Measurements from ENCODE around the gene PGGHG.
"Not testable (repeated sequence)": the region's sequence is repeated elsewhere in the genome, so short reads cannot be mapped to it uniquely, and the experiment has no call there.

PGGHG gene

GRCh38 chr11:304061-304506 is 15.2 kb downstream of the PGGHG start:
- DNase-seq (ENCODE audit: low spot score) = no peak
- in situ Hi-C loops (cut with MboI; ENCODE audit: low sequenced_read_pairs, unreplicated experiment) = no loop called here
- no peak for TF ChIP-seq CTCF (IDR thresholded peaks at IDR 0.05; ENCODE audit: borderline replicate concordance, control extremely low read depth, extremely low read depth, insufficient read depth, missing control alignments)

GRCh38 chr11:304915-305843 is 16.3 kb downstream of the PGGHG start:
- peak; percentile 62 for TF ChIP-seq CTCF (IDR thresholded peaks at IDR 0.05; ENCODE audit: borderline replicate concordance, control extremely low read depth, extremely low read depth, insufficient read depth, missing control alignments)
- in situ Hi-C loops (cut with MboI; ENCODE audit: low sequenced_read_pairs, unreplicated experiment) = no loop called here
- DNase-seq (ENCODE audit: low spot score) = peak; percentile 77

GRCh38 chr11:305844-306211 is 16.9 kb downstream of the PGGHG start:
- TF ChIP-seq CTCF (IDR thresholded peaks at IDR 0.05; ENCODE audit: borderline replicate concordance, control extremely low read depth, extremely low read depth, insufficient read depth, missing control alignments) = no peak

GRCh38 chr11:306645-307371 is 17.9 kb downstream of the PGGHG start:
- in situ Hi-C loops (cut with MboI; ENCODE audit: low sequenced_read_pairs, unreplicated experiment) = no loop called here
- DNase-seq (ENCODE audit: low spot score) = no peak
- no peak for TF ChIP-seq CTCF (IDR thresholded peaks at IDR 0.05; ENCODE audit: borderline replicate concordance, control extremely low read depth, extremely low read depth, insufficient read depth, missing control alignments)

More at GRCh38 chr11:305844-306211, 16.9 kb downstream of the PGGHG start:
- in situ Hi-C loops (cut with MboI; ENCODE audit: low sequenced_read_pairs, unreplicated experiment) = no loop called here
- DNase-seq (ENCODE audit: low spot score) = no peak

GRCh38 chr11:307766-308708 is 19.1 kb downstream of the PGGHG start, which contains the start of gene IFITM2:
IFITM2 (plus strand) TSS chr11:307816; CDS start chr11:308193, 377 bp downstream.
- in situ Hi-C loops (cut with MboI; ENCODE audit: low sequenced_read_pairs, unreplicated experiment) = not testable (repeated sequence)
- peak; percentile 58 for DNase-seq (ENCODE audit: low spot score)

GRCh38 chr11:308740-309665 is 20.1 kb downstream of the PGGHG start:
- in situ Hi-C loops (cut with MboI; ENCODE audit: low sequenced_read_pairs, unreplicated experiment); DNase-seq (ENCODE audit: low spot score): not testable (repeated sequence)

- DNase-seq (ENCODE audit: low spot score); in situ Hi-C loops (cut with MboI; ENCODE audit: low sequenced_read_pairs, unreplicated experiment): not testable (repeated sequence)
Observed at GRCh38 chr11:309979-310572, 21.1 kb downstream of the PGGHG start.

- in situ Hi-C loops (cut with MboI; ENCODE audit: low sequenced_read_pairs, unreplicated experiment) = not testable (repeated sequence)
Observed at GRCh38 chr11:311013-311748, 22.3 kb downstream of the PGGHG start.

More at GRCh38 chr11:311013-311748, 22.3 kb downstream of the PGGHG start:
- not testable (repeated sequence) for DNase-seq (ENCODE audit: low spot score)

Data from GM13976 (cell line).